ENCODE results near the gene PHRF1. TPM values are rescaled to one million over a fixed set of nuclear protein-coding genes. Genes with fewer than 3 reads are reported as not detected.

Gene PHRF1
- total RNA-seq, 1 donor from 2014 or later: 18.5 TPM

- intact Hi-C loops (cut with micrococcal nuclease): no loop called here
- DNase-seq (no peak), ATAC-seq (no peak)
These were observed 84.0 kb downstream of the PHRF1 start for GRCh38 chr11:660281-660680.

- DNase-seq: no peak
- peak; percentile 35 for ATAC-seq
- intact Hi-C loops (cut with micrococcal nuclease): no loop called here
These were observed 84.6 kb downstream of the PHRF1 start for GRCh38 chr11:660681-661444.

Small RNAs within 50 kb of the gene (microRNA-seq; reads per million reads assigned to microRNA genes)
- gene MIR210 (ENCODE audit: borderline number of aligned reads): 496 reads per million, percentile 67 among the genes with 10 or more reads in this experiment

Other genes starting within 250 kb of the PHRF1 start
- 0.50 TPM for gene B4GALNT4, start 207.0 kb upstream of the PHRF1 start, total RNA-seq
- gene PKP3, start 182.3 kb upstream of the PHRF1 start, total RNA-seq: 0.84 TPM
- 47.5 TPM for gene SIGIRR, start 161.5 kb upstream of the PHRF1 start, total RNA-seq
- 1.3 TPM for gene ANO9, start 134.5 kb upstream of the PHRF1 start, total RNA-seq
- gene PTDSS2, start 126.2 kb upstream of the PHRF1 start, total RNA-seq: 31.8 TPM
- gene RNH1, start 69.2 kb upstream of the PHRF1 start, total RNA-seq: 171 TPM
- 67.1 TPM for gene HRAS, start 40.9 kb upstream of the PHRF1 start, total RNA-seq
- 0.22 TPM for gene LRRC56, start 38.9 kb upstream of the PHRF1 start, total RNA-seq
- gene LMNTD2, start 15.7 kb upstream of the PHRF1 start, total RNA-seq: 0.20 TPM
- 4.6 TPM for gene RASSF7, start 15.5 kb upstream of the PHRF1 start, total RNA-seq
- 14.4 TPM for gene IRF7, start 39.5 kb downstream of the PHRF1 start, total RNA-seq
- not detected for gene CDHR5, start 48.5 kb downstream of the PHRF1 start, total RNA-seq
- gene SCT, start 50.7 kb downstream of the PHRF1 start, total RNA-seq: not detected
- gene DRD4, start 60.8 kb downstream of the PHRF1 start, total RNA-seq: not detected
- 15.9 TPM for gene DEAF1, start 118.8 kb downstream of the PHRF1 start, total RNA-seq
- gene TMEM80, start 119.3 kb downstream of the PHRF1 start, total RNA-seq: 9.0 TPM
- gene EPS8L2, start 129.8 kb downstream of the PHRF1 start, total RNA-seq: 3.3 TPM
- 103 TPM for gene TALDO1, start 171.0 kb downstream of the PHRF1 start, total RNA-seq
- 23.1 TPM for gene GATD1, start 201.0 kb downstream of the PHRF1 start, total RNA-seq
- gene CEND1, start 213.6 kb downstream of the PHRF1 start, total RNA-seq: not detected
- 3.5 TPM for gene SLC25A22, start 221.8 kb downstream of the PHRF1 start, total RNA-seq
- gene PIDD1, start 228.8 kb downstream of the PHRF1 start, total RNA-seq: 8.5 TPM
- 942 TPM for gene RPLP2, start 233.5 kb downstream of the PHRF1 start, total RNA-seq
- 321 TPM for gene PNPLA2, start 242.4 kb downstream of the PHRF1 start, total RNA-seq